ENCODE data around the gene DPYD.

Gene DPYD

DNA sequence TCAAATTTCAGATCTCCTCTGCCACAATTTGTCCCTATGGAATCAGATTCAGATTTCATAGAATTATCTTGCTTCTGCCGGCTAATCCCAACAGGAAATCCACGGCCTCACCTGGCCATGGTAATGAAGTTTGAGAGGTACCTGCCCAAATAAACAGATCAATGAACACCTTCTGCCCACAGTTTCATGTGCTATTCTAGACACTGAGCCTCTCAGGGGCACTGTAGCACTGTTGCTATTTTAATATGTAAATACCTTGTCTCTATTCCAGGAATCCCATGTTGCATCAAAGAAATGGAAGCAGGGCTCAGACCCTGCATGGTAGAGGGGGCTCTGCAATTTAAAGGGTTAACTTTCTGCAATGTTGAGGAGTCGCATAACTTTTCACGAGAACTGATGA lies 606.1 kb downstream of the DPYD start:
- no peak overlapping the region for H3K27ac ChIP-seq
- no peak for TF ChIP-seq ZFX (IDR thresholded peaks at IDR 0.05; ENCODE audit: borderline replicate concordance)
- TF ChIP-seq, protein P1, sequence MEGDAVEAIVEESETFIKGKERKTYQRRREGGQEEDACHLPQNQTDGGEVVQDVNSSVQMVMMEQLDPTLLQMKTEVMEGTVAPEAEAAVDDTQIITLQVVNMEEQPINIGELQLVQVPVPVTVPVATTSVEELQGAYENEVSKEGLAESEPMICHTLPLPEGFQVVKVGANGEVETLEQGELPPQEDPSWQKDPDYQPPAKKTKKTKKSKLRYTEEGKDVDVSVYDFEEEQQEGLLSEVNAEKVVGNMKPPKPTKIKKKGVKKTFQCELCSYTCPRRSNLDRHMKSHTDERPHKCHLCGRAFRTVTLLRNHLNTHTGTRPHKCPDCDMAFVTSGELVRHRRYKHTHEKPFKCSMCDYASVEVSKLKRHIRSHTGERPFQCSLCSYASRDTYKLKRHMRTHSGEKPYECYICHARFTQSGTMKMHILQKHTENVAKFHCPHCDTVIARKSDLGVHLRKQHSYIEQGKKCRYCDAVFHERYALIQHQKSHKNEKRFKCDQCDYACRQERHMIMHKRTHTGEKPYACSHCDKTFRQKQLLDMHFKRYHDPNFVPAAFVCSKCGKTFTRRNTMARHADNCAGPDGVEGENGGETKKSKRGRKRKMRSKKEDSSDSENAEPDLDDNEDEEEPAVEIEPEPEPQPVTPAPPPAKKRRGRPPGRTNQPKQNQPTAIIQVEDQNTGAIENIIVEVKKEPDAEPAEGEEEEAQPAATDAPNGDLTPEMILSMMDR (IDR thresholded peaks at IDR 0.05) = no peak

DNA sequence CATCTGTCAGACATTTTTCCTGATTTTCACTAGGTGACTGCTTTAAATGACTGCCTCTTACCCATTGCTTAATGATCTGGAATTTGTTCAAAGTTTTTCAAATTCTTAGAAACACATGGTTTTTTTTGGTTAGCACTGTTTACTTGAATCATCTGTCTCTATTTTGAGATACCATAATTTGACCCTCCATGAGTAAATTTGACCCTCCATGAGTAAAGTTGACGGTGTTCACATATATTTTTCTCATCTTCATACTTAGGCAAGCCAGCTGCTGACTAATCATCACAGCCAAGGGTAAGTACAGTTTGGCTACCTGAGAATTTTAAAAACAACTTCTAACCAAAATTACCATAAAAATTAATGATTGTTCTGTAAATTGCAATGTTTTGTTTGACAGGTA lies 612.7 kb downstream of the DPYD start:
- no peak for TF ChIP-seq ZFX (IDR thresholded peaks at IDR 0.05; ENCODE audit: borderline replicate concordance)
- TF ChIP-seq, protein P1 (IDR thresholded peaks at IDR 0.05) = no peak
- no peak overlapping the region for H3K27ac ChIP-seq

DNA sequence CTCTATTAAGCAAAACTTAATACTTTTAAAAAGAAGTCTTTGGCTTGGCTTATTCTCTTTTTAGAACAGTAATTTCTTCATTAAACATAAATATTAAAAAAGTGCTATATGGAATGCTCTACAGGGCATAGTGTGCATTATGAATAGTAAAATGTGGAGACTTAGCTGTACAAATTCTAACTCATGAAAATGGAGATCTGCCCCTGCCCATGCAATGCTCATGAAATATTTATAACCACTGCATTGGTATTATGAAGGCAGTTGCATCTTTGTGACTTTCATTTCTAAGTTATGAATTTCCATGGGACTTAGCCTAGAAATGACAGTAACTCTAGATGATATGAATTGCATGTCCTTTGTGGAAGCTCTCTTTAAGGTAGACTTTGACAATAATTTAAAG lies 613.3 kb downstream of the DPYD start:
- no peak for TF ChIP-seq ZFX (IDR thresholded peaks at IDR 0.05; ENCODE audit: borderline replicate concordance)
- TF ChIP-seq, protein P1 (IDR thresholded peaks at IDR 0.05) = no peak
- H3K27ac ChIP-seq = no peak overlapping the region

DNA sequence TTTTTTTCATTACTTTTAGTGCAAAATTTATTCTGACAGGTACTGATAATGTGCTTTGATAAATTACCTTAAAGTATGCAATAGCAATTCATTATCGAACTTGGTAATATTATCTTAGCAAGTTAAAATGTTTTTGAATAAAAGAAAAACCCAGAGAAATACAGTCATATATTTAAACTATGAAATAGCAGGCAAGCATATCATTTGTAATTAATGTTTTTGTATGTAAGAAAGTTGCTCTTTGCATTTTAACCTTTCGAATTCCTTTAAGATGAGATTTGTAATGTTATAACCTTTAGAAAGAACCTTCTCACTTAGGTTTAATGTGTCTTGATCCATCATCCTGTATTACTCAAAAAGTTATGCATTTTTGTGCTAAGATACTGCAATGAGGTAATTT lies 613.7 kb downstream of the DPYD start:
- H3K27ac ChIP-seq = no peak overlapping the region
- TF ChIP-seq, protein P1 (IDR thresholded peaks at IDR 0.05) = no peak
- no peak for TF ChIP-seq ZFX (IDR thresholded peaks at IDR 0.05; ENCODE audit: borderline replicate concordance)

DNA sequence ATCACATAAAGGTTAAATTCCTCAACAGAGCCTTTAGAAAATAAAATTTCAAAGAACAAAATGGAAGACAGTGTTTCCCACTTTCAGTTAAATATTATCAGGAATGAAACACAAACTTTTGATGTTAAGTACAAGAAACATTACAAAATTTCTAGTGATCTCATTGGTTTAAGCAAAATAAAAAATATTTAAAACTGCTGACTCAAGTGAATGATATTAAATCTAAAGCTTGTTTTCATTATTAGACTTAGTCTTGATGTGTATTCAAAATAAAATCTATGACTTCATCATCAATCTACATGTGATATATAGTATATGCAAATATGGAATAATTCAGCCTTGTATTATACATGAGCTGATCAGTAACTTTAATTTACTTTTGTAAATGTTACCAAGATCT lies 614.3 kb downstream of the DPYD start:
- H3K27ac ChIP-seq = no peak overlapping the region
- TF ChIP-seq ZFX (IDR thresholded peaks at IDR 0.05; ENCODE audit: borderline replicate concordance) = no peak
- TF ChIP-seq, protein P1 (IDR thresholded peaks at IDR 0.05) = no peak

DNA sequence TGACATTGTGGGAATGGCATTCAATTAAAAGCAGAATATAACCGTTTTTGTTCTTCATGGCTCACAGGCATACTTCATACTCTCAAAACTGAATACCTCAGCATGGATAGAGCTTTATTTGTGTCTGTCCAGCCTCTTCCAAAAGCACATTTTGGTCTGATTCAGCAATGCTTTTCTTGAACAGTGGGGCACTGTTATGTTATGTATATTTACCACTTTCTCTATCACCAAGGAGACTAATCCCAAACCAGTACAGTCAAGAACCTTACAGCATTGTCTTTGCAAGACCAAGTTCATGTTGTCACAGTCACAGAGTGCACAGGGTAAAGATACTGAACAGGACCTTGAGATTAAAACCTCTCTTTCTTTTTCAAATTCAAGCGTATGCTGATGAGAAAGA lies 616.5 kb downstream of the DPYD start:
- H3K27ac ChIP-seq = no peak overlapping the region
- TF ChIP-seq, protein P1 (IDR thresholded peaks at IDR 0.05) = no peak
- no peak for TF ChIP-seq ZFX (IDR thresholded peaks at IDR 0.05; ENCODE audit: borderline replicate concordance)

DNA sequence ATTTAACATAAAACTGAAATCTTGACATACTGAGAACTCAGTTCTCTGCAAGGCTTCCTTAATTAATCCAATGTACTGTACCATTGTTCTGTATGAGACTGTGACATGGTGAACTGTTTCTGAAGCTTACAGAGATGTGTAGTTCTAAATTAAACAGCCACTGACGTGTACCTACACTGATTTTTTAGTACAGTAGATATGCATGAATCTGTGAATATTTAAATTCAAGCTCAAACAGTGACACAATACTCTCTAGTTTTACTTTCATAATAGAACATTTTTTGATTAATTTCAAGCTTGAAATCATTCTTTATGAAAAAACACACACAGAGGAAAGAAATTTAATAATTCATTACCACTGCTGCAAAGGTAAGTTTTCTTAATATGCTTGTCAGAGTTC lies 621.9 kb downstream of the DPYD start:
- TF ChIP-seq, protein P1 (IDR thresholded peaks at IDR 0.05) = no peak
- TF ChIP-seq ZFX (IDR thresholded peaks at IDR 0.05; ENCODE audit: borderline replicate concordance) = no peak
- no peak overlapping the region for H3K27ac ChIP-seq
